IPS-NIHi11 (cell line): ENCODE data around the gene CC2D2A.

ENCODE experiments used
- DNase-seq: peaks from one replicate; pipeline ENCODE4 v3.0.0; 2012; ENCODE audit warnings: mixed read lengths, low spot score

CC2D2A gene

DNA sequence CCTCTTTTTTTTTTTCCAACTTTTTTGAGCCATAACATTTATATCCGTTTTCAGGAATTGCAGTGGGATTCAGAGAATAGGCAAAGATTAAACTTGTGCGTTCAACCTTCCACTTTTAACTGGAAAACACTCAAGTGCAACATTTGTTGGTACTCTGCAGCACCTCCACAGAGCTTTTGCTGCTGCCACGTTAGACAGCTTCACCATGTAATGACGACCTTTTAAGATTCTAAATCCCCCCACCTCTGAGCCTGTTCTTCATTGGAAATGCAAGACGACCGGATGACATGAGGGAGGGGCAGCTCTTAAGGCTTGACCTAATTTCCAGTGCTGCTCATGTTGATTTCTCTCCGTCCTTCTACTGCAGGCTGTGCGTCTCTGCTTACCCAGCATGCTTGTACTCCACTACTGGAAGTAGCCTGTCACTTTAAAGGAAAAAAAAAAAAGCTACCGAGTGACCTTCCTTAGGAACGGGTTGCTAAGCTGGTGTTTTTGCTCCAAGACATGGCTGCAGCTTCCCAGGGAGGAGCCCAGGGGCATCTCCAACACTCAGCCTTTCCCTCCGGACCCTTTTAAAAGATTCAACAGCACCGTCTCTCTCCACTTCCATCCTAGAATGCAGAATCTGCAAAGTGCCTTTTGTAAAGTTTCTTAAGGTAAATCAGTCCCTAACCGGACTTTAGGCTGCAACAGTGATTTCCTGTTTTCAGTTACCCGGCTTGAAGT lies at the start of gene CC2D2A:
CC2D2A (plus strand) TSS at position 481 of the 726 bp plus-strand sequence. CDS start 6,051 bp downstream, outside the sequence.
- peak; percentile 61 for DNase-seq

DNA sequence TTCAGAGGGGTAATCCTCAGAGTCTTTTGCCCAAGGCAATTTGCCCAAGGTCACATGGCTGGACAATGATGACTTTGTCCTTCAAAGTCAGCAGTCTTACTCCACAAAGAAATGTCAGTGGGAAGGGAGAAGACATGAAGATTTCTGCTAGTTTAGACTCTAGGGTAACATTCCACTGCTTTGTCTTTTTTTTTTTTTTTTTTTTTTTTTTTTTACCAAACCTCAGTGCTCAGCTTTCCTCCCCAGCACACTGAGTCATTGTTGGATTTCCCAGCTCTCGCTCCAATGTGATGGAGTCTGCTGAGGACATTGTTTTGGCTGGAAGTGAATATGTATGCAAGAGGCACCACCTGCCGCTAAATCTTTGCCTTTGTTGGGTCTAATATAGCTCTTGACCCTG lies 49.0 kb upstream of the CC2D2A start:
- no peak for DNase-seq

- no peak for DNase-seq
These were observed 46.4 kb upstream of the CC2D2A start for GRCh38 chr4:15423285-15423711.

DNA sequence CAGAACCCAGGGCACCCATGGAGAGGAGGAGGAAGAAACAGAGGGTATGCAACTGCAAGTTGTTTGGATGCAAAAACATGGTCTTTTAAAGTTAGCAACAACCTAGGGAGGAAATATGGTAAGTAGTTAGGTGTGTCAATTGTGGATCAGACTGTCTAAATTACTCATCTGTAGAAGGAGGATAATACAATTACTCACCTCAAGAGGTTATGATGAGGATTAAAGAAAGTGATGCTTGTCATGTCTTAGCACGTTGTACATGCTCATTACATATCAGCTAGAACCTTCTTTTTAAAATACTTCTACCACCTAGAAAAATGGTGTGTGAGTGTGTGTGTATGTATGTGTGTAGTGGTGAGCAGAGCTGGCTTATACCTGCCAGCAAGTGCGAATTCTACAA lies 44.2 kb upstream of the CC2D2A start:
- no peak for DNase-seq

GRCh38 chr4:15427161-15427560 lies 42.5 kb upstream of the CC2D2A start:
- DNase-seq = no peak

DNA sequence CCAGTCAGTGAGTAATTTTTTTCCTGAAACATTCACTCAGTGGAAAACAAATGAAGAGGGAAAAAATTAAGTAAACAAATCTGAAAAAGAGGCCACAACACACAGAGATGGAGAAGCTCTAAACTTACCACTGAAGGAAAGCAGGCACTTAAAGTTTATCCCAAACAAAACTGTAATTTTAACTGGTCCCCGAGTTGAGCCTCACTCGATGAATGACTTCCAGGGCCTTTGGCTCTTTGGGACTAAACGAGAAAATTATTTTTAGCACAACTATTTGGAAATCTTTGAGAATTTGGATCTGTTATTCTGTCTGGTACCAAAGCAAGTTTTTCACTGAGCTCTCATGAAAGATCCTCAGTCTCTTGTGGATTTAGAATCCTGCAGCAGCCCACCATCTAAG lies 42.0 kb upstream of the CC2D2A start, which contains the start of gene C1QTNF7:
C1QTNF7 (plus strand) TSS at position 333 of the 400 bp plus-strand sequence. CDS start 7,711 bp downstream, outside the sequence.
- DNase-seq = no peak

DNA sequence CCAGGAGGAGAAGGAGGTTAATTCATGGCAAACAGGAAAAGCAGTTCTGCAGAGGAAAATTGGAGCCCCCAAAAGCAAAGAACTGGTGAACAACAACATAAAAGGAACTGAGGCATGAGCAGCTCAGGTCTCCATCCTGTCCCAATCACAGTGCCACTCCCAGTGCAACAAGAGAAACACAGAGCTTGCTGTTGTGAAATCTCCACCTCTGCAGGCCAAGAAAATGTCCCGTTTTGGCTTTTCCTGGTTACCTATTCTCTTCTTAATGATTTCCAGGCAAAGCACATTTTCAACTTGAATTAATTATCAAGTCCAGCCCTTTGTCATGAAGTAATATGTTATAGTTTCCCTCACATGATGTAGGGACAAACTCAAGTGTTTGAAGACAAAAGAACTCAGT lies 41.1 kb upstream of the CC2D2A start:
- DNase-seq = no peak

DNA sequence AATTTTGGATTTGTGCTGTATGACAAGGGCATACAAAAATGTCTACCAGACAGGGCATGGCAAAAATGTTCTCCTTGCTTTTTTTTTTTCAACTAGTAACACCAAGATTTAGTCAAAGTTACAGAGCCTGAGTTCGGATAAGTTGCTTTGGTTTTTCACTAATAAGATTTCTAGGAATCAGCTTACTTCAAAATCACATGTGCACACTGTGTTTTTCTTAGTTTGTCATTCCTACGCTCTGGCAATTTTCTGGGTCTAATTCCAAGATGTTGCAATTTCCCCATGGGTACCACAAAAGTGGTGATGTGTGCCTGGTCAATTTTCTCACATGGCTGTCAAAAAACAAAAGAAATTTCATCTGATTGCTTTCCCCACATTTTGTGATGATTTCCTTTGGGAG lies 35.6 kb upstream of the CC2D2A start:
- DNase-seq = no peak

DNA sequence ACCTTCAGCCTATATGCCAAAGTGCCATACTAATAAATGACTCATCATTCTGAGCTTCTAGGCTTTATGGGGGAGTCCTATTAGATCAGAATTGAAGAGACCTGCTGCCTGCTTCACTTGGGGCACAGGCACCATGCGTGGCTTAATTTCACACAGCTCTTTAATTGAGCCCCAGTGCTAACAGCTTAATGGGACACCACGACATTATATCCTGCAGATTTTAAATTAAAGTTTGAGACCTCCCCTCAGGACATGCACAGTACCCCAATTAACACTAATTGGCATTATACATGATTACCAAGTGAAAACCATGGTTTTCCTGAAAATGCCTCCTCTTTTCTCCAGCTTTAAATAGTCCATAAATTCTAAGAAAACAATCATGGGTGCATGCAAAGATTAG lies 35.0 kb upstream of the CC2D2A start:
- no peak for DNase-seq

GRCh38 chr4:15436513-15436912 lies 33.2 kb upstream of the CC2D2A start:
- no peak for DNase-seq

GRCh38 chr4:15438939-15439524 lies 30.6 kb upstream of the CC2D2A start:
- DNase-seq = no peak

- no peak for DNase-seq
These were observed 26.1 kb upstream of the CC2D2A start for GRCh38 chr4:15443371-15444160.

- DNase-seq = no peak
These were observed 25.4 kb upstream of the CC2D2A start for GRCh38 chr4:15444276-15444675.

DNA sequence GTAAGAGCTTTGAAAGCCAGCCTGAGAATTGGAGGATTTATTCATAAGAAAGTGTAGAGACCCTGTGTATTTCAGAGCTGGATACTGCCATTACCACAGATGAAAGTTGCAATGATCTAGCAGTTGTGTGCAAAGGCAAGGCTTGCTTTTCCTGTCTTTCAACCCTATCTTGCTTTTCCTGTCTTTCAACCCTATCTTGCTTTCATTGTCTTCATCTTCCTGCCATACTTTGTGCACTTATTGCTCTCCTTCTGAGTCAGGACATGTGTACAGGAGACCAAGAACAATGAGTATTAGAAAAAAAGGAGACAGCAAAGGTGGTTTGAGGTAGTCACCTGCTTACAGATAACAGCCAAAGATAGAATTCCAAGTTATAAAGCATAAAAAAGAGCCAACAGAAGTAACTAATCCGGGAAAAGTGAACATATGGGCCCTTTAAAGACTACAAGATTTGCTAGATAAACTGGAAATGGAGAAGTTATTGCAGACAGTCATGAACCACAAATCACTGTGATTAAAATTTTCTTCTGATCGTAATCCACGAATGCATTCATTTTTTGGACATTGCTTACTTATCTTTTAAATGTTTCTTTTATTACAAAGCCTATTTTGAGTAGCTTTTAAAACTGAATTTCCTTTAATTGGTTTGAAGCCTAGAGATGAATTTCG lies 24.7 kb upstream of the CC2D2A start:
- DNase-seq = no peak

- DNase-seq = no peak
These were observed 18.4 kb upstream of the CC2D2A start for GRCh38 chr4:15451181-15451865.

DNA sequence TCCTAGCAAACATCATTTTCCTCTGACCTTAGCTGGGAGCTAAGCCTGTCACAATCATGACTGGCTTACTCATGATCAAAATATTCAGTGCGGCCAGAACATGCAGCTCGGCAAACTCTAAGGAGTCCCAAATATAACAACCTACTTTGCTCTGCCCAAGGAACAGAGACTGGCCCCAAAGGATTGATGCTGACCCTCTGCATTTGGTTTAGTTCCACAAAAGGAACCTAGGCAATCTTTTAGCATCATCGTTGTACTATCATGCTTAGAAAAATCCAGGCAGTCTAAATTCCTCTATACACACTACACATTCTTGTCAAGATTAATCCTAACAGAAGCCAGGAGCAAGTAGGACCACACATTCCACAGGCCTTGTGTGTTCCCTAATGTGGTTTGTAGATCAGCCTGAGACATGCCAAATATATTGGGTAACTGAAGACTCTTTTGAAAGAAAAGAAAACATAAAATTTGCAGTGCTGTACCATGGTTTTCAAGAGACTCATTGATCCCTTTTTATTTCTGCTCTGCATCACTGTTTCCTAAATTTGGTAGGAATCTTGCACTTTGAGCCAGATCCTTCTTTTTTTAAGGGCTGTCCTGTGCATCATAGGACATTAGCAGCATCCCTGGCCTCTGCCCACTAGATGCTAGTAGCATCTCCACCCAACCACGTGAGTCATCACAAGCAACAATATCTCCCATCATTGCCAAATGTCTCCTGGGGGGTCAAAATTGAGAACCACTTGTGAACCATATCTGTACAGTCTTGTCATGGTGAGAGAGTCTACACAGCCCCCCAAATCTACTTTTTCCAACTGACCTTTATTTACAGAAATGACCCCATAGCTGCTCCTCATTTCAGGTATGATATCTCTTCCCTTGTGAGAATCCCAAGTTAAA lies 17.6 kb upstream of the CC2D2A start:
- DNase-seq = no peak

DNA sequence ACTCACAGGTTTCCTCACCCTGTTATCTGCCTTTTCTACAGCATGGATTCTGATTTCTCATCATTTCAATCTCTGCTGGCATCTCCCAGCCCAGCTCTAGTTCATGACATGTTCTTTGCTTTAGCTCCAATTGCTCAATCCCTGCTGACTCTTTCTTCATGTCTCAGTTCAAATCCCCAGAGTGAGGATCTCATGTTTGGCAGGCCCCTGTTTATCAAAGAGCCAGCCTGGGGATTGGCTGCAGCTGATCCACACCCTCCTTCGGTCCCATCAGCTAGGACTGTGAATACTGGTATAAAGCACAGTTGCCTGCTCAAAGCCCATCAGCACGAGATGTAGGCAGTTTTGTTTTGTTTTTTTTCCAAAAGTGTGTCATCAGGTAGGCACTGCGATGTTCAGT lies 14.4 kb upstream of the CC2D2A start:
- no peak for DNase-seq

DNA sequence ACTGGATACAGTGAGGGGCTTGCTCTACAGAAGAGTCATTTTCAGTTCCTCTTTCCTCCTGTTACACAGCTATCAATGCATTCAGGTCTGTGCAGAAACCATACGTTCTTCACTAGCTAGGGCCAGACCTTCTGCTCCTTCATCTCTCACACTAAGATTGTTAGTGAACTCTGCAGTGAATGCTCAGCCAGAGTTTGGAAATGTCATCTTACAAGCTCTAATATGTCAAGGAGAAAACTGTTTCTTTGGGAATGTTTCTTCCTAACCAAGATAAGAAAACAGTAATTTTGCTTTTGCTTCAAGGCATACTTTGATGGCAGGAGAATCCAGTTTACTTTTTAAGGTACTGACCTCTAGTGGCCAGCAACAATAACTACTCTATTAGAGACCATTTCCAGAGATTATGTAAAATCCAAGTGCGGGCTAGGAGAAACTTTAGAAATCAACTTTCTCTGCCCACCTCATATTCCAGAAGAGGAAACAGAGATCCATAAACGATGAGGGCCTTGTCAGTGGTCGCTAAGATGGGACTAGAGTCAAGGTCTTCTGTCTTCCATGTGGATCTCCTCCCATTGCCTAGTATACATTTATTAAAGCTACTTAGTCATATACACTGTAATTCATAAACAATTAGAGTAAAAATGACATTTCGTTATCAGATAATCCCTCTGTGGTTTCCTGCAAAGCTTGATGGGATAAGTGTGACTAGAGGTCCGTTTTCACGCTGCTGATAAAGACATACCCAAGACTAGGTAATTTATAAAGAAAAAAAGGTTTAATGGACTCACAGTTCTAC lies 12.1 kb upstream of the CC2D2A start:
- peak; percentile 51 for DNase-seq

DNA sequence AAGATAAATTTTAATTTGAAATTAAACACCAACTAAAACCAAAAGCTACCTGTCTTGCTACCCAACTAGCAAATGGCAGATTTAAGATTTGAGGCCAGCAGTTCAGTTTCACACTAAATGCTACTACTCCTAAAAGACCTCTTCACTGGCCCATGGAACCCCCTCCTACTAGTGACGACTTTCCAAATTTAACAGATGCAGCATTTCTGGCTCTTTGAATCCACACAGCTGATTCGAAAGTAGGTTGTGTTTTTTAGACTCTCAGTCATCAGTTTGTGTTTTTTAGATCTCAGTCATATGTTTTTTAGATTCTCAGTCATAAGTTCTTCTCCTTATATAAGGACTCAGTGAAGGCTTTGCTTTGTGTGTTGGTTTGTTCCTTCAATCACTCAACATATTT lies 11.1 kb upstream of the CC2D2A start:
- DNase-seq = no peak

DNA sequence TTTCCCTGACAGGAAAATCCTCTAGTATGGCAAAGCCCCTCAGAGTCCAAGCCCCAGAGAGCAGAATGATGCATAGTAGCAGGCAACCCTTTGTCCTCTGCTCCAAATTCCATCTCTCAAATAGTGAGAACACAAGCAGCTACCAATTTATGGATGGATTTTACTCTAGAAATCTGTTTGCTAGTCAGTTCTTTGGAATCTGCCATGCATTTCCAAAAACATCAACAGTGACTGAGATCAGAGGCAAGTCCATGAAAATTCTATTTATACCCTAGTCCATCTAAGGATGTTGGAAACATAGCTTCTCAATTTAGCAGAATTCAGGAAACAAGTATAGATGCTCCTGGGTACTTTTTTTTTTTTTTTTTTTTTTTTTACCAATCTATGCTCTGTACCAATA lies 10.0 kb upstream of the CC2D2A start:
- DNase-seq = no peak
